H9 (cell line): Measurements from ENCODE around the gene UNC5B. TPM values are rescaled to one million over a fixed set of nuclear protein-coding genes. Genes with fewer than 3 reads are reported as not detected.

Experiments used
- DNase-seq: peaks from one replicate; pipeline ENCODE4 v3.0.0-alpha.2; 2017
- H2AFZ ChIP-seq: one replicate; pipeline ENCODE4 v1.6.1; 2013; ENCODE audit warnings: mild to moderate bottlenecking, low read length, control low read depth, moderate library complexity
- H2AK5ac ChIP-seq: 2 replicates; pipeline ENCODE4 v1.6.1; 2013; ENCODE audit warnings: low read length, control low read depth, mixed read lengths; ENCODE audit not compliant: insufficient read length
- H2BK120ac ChIP-seq: one replicate; pipeline ENCODE4 v1.6.1; 2013; ENCODE audit warnings: low read depth, mild to moderate bottlenecking, low read length, control low read depth, inconsistent platforms; ENCODE audit not compliant: poor library complexity, severe bottlenecking
- H2BK12ac ChIP-seq: 2 replicates; pipeline ENCODE4 v1.6.1; 2013; ENCODE audit warnings: low read length, control low read depth, mixed read lengths, low read depth; ENCODE audit not compliant: insufficient read length
- H2BK15ac ChIP-seq: 2 replicates; pipeline ENCODE4 v1.6.1; 2013; ENCODE audit warnings: low read depth, low read length, control low read depth
- H2BK20ac ChIP-seq: one replicate; pipeline ENCODE4 v1.6.1; 2013; ENCODE audit warnings: low read depth, mild to moderate bottlenecking, low read length, control low read depth, inconsistent platforms; ENCODE audit not compliant: poor library complexity, severe bottlenecking
- H2BK5ac ChIP-seq: 2 replicates; pipeline ENCODE4 v1.6.1; 2013; ENCODE audit warnings: low read length, control low read depth, mixed read lengths; ENCODE audit not compliant: insufficient read length
- H3K14ac ChIP-seq: 2 replicates; pipeline ENCODE4 v1.6.1; 2013; ENCODE audit warnings: low read length, control low read depth; ENCODE audit not compliant: insufficient read depth
- H3K18ac ChIP-seq: 2 replicates; pipeline ENCODE4 v1.6.1; 2013; ENCODE audit warnings: low read depth, mild to moderate bottlenecking, mixed read lengths, low read length, control low read depth; ENCODE audit not compliant: insufficient read length
- H3K23ac ChIP-seq: 2 replicates; pipeline ENCODE4 v1.6.1; 2013; ENCODE audit warnings: low read length, control low read depth, mixed read lengths, low read depth; ENCODE audit not compliant: insufficient read length
- H3K23me2 ChIP-seq: 2 replicates; pipeline ENCODE4 v1.6.1; 2013; ENCODE audit warnings: low read depth, mild to moderate bottlenecking, mixed read lengths, low read length, control low read depth; ENCODE audit not compliant: insufficient read length, poor library complexity, severe bottlenecking
- H3K27ac ChIP-seq: 2 replicates; pipeline ENCODE4 v1.5.1; 2013; ENCODE audit warnings: low read length, control low read depth, mixed read lengths, low read depth; ENCODE audit not compliant: insufficient read length
- H3K27me3 ChIP-seq: 2 replicates; pipeline ENCODE4 v1.6.1; 2013; ENCODE audit warnings: low read length, control low read depth, inconsistent platforms; ENCODE audit not compliant: insufficient read depth
- H3K4ac ChIP-seq: 2 replicates; pipeline ENCODE4 v1.6.1; 2013; ENCODE audit warnings: low read depth, mild to moderate bottlenecking, control low read depth, inconsistent platforms, low read length, moderate library complexity
- H3K4me1 ChIP-seq: 2 replicates; pipeline ENCODE4 v1.6.1; 2013; ENCODE audit warnings: low read length, control low read depth, inconsistent platforms; ENCODE audit not compliant: insufficient read depth
- H3K4me2 ChIP-seq: 2 replicates; pipeline ENCODE4 v1.6.1; 2013; ENCODE audit warnings: low read length, control low read depth, mixed read lengths; ENCODE audit not compliant: insufficient read length, insufficient read depth
- H3K56ac ChIP-seq: 2 replicates; pipeline ENCODE4 v1.6.1; 2013; ENCODE audit warnings: low read depth, mild to moderate bottlenecking, mixed read lengths, low read length, control low read depth; ENCODE audit not compliant: insufficient read length
- H3K79me1 ChIP-seq: 2 replicates; pipeline ENCODE4 v1.6.1; 2013; ENCODE audit warnings: low read depth, mild to moderate bottlenecking, moderate library complexity, low read length, control low read depth, inconsistent platforms; ENCODE audit not compliant: insufficient read depth, poor library complexity, severe bottlenecking
- H3K79me2 ChIP-seq: 2 replicates; pipeline ENCODE4 v1.6.1; 2013; ENCODE audit warnings: low read length, control low read depth, inconsistent platforms; ENCODE audit not compliant: insufficient read depth
- H3K9ac ChIP-seq: 2 replicates; pipeline ENCODE4 v1.6.1; 2013; ENCODE audit warnings: low read length, control low read depth, mixed read lengths; ENCODE audit not compliant: insufficient read length; ENCODE audit errors: extremely low read depth
- H3K9me3 ChIP-seq: one replicate; pipeline ENCODE4 v1.6.1; 2013; ENCODE audit warnings: low read depth, low read length, inconsistent platforms; ENCODE audit not compliant: control insufficient read depth
- H3T11ph ChIP-seq: one replicate; pipeline ENCODE4 v1.6.1; 2013; ENCODE audit warnings: mild to moderate bottlenecking, low read length, control low read depth, inconsistent platforms
- H4K20me1 ChIP-seq: one replicate; pipeline ENCODE4 v1.6.1; 2013; ENCODE audit not compliant: control insufficient read depth, insufficient read length, insufficient read depth
- H4K5ac ChIP-seq: 2 replicates; pipeline ENCODE4 v1.6.1; 2013; ENCODE audit warnings: low read depth, mild to moderate bottlenecking, mixed read lengths, low read length, control low read depth; ENCODE audit not compliant: insufficient read length
- H4K8ac ChIP-seq: replicated peaks from 2 replicates; pipeline ENCODE4 v1.6.1; 2013; ENCODE audit warnings: low read length, control low read depth, mixed read lengths, low read depth; ENCODE audit not compliant: insufficient read length
- H4K91ac ChIP-seq: 2 replicates; pipeline ENCODE4 v1.6.1; 2013; ENCODE audit warnings: low read depth, mild to moderate bottlenecking, moderate library complexity, mixed read lengths, low read length, control low read depth; ENCODE audit not compliant: insufficient read length
- H3K27ac Mint-ChIP-seq, 3 experiments: 2 replicates in 2 of 3; 3 replicates in 1 of 3; pipeline ENCODE4 v1.8.0; 2020 to 2021; ENCODE audit warnings: mixed read lengths in 3 of 3, mild to moderate bottlenecking in 1 of 3, moderate library complexity in 1 of 3
- H3K27me3 Mint-ChIP-seq: 2 replicates; pipeline ENCODE4 v1.8.0; 2021; ENCODE audit warnings: low read depth, mild to moderate bottlenecking, moderate library complexity, mixed read lengths
- H3K36me3 Mint-ChIP-seq, 3 experiments: 2 replicates in 2 of 3; 3 replicates in 1 of 3; pipeline ENCODE4 v1.8.0; 2020 to 2021; ENCODE audit warnings: low read depth in 3 of 3, mixed read lengths in 3 of 3; ENCODE audit not compliant: insufficient read depth in 1 of 3
- H3K4me1 Mint-ChIP-seq, 2 experiments: 2 replicates each; pipeline ENCODE4 v1.8.0; 2020; ENCODE audit warnings: mixed read lengths in 2 of 2
- H3K4me3 Mint-ChIP-seq, 2 experiments: 2 replicates in 1 of 2; 3 replicates in 1 of 2; pipeline ENCODE4 v1.8.0; 2020 to 2021; ENCODE audit warnings: mild to moderate bottlenecking in 2 of 2, mixed read lengths in 2 of 2, moderate library complexity in 1 of 2
- H3K9me3 Mint-ChIP-seq, 2 experiments: 2 replicates in 1 of 2; 3 replicates in 1 of 2; pipeline ENCODE4 v1.8.0; 2020; ENCODE audit warnings: mild to moderate bottlenecking in 2 of 2, mixed read lengths in 2 of 2, moderate library complexity in 1 of 2
- WGBS: extraction: QIAGEN DNeasy Blood & Tissue Kit; methylation state at CpG from one replicate; pipeline ENCODE4 v1.1.7; 2013; ENCODE audit warnings: missing lambda C conversion rate, low lambda C conversion rate, mixed read lengths; ENCODE audit not compliant: insufficient read length; ENCODE audit errors: extremely low coverage; 5-methylcytosine and 5-hydroxymethylcytosine counted together
- total RNA-seq: library from RNA; stranded (reverse); gene quantifications from 2 replicates; pipeline ENCODE4 v1.2.1, GENCODE V29; 2021
- TF ChIP-seq, protein P1 (sequence below): fragments of 200-600 bp; sonication (generic); conservative IDR thresholded peaks from 3 replicates; pipeline ENCODE4 v1.8.0; 2021; ENCODE audit warnings: antibody characterized with exemption, mild to moderate bottlenecking

UNC5B gene
- total RNA-seq, 1 experiment from 2014 or later: 28.4 TPM

DNA sequence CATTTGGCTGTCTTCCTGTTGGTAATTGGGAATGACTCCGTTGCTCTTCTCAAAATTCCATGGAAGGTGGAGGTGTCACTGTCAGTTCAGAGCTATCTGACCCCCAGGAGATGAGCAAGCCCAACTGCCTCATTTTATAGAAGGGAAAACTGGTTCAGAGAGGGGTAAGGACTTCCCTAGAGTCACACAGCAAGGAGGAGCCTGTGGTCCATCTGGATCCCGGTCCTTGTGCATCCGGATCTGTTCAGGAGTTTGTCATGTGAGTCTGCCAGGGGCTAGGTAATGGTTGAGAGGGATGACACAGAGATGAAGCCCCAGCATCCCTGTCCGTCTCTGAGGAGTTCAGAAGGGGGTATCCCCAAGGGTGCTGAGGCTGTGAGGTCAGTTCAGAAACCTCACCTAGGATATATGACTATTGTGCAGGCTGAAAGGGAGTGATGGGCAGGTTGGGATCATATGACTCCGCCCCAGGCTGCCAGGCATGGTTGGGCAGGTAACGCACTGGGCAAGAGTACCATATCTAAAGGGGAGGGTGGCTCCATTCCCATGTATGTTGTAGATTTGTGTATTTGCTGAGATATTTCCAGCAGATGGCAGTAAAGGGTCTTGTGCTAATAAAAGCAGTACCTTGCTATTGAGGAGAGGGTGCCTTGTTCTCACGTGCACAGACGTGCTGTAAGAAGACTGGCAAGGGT, 90.7 kb downstream of the UNC5B start:
- Histone ChIP-seq H3K23ac (no peak overlapping the region), H2BK20ac (no peak overlapping the region), H3K56ac (no peak overlapping the region), H3T11ph (no peak overlapping the region), H2BK5ac (no peak overlapping the region), H3K23me2 (no peaks in the 10 kb centered on the region), H3K14ac (no peak overlapping the region), H2BK12ac (no peak overlapping the region), H4K20me1 (no peaks in the 10 kb centered on the region), H2BK15ac (no peak overlapping the region), H3K4ac (no peak overlapping the region), H2BK120ac (no peak overlapping the region), H4K8ac (no peak overlapping the region), H3K4me2 (no peak overlapping the region), H3K9ac (no peak overlapping the region), H3K4me1 (no peaks in the 10 kb centered on the region), H3K79me2 (no peaks in the 10 kb centered on the region), H4K5ac (no peak overlapping the region), H4K91ac (no peak overlapping the region), H3K9me3 (no peaks in the 10 kb centered on the region), H3K79me1 (no peaks in the 10 kb centered on the region), H3K27me3 (no peaks in the 10 kb centered on the region), H3K27ac (no peak overlapping the region), H2AK5ac (no peak overlapping the region), H3K18ac (no peak overlapping the region), H2AFZ (no peak overlapping the region)
- Mint-ChIP-seq H3K36me3 (peaks cover 0 to 16% (median 3%) of the 10 kb centered on the region in 3 experiments; a peak in 5 of 7 replicates), H3K4me1 (0 out of 4 replicates have a peak, but pooled peaks cover 0 to 4% of the 10 kb centered on the region in 2 experiments), H3K4me3 (no peak overlapping the region), H3K27me3 (no peaks in the 10 kb centered on the region; the same call in 1 of the 2 replicates), H3K9me3 (no peaks in the 10 kb centered on the region), H3K27ac (no peak overlapping the region; a peak in 1 of 7 replicates)
- no peak for DNase-seq
- WGBS: no CpG with 5 or more reads among the region's 8 CpGs
- TF ChIP-seq, protein P1, sequence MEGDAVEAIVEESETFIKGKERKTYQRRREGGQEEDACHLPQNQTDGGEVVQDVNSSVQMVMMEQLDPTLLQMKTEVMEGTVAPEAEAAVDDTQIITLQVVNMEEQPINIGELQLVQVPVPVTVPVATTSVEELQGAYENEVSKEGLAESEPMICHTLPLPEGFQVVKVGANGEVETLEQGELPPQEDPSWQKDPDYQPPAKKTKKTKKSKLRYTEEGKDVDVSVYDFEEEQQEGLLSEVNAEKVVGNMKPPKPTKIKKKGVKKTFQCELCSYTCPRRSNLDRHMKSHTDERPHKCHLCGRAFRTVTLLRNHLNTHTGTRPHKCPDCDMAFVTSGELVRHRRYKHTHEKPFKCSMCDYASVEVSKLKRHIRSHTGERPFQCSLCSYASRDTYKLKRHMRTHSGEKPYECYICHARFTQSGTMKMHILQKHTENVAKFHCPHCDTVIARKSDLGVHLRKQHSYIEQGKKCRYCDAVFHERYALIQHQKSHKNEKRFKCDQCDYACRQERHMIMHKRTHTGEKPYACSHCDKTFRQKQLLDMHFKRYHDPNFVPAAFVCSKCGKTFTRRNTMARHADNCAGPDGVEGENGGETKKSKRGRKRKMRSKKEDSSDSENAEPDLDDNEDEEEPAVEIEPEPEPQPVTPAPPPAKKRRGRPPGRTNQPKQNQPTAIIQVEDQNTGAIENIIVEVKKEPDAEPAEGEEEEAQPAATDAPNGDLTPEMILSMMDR: peak; percentile 65
